Esophagus squamous epithelium (tissue), 4 donors: Measurements from ENCODE around the gene PEAR1.

Source experiments
- POLR2A ChIP-seq, 4 donors: fragments of 450-650 bp; IDR thresholded peaks; one replicate each; pipeline ENCODE4 v1.6.1; 2017; ENCODE audit warnings: antibody characterized with exemption in 4 of 4, mild to moderate bottlenecking in 4 of 4, moderate library complexity in 3 of 4
- TF ChIP-seq, protein P1 (sequence below), 6 experiments: fragments of 450-650 bp in 4 of 6; fragments of 200-600 bp in 2 of 6; sonication (generic) in 2 of 6; IDR thresholded peaks; one replicate each; pipeline ENCODE4 v1.5.1; 2016 to 2019; ENCODE audit warnings: antibody characterized with exemption in 6 of 6, mild to moderate bottlenecking in 4 of 6, moderate library complexity in 4 of 6

DNA sequence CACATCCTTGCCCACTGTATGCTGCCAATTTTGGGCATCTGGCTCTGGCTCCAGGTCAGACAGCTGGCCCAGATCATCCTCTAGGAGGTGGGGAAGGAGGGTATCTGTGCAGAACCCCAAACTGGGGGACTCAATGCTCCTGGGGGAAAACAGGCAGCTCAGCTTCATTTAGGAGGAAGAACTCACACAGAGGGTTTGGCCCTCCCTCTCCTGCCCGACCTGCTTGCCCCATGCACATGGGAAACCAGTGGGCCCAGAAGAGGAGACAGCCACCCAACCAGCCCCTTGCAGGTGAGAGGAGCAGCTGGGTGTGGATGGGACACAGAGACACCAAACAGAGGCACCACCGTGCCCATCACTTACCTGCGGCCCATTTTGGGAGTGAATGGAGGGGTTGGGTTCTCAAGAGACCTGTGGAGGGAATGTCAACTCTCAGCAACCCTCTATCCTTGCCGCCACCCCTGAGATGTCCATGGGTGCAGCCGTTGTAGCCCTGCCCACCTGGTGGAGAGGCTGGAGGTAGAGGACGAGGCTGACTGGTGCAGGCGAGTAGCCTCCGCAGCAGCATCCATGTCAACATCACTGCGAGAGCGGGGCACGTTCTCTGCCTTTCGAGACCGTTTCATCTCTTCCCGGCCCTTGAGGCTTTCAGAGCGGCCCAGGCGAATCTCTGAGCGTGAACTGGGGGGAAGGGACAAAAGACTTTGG, 54.5 kb downstream of the PEAR1 start:
- TF ChIP-seq, protein P1, sequence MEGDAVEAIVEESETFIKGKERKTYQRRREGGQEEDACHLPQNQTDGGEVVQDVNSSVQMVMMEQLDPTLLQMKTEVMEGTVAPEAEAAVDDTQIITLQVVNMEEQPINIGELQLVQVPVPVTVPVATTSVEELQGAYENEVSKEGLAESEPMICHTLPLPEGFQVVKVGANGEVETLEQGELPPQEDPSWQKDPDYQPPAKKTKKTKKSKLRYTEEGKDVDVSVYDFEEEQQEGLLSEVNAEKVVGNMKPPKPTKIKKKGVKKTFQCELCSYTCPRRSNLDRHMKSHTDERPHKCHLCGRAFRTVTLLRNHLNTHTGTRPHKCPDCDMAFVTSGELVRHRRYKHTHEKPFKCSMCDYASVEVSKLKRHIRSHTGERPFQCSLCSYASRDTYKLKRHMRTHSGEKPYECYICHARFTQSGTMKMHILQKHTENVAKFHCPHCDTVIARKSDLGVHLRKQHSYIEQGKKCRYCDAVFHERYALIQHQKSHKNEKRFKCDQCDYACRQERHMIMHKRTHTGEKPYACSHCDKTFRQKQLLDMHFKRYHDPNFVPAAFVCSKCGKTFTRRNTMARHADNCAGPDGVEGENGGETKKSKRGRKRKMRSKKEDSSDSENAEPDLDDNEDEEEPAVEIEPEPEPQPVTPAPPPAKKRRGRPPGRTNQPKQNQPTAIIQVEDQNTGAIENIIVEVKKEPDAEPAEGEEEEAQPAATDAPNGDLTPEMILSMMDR (IDR thresholded peaks at IDR 0.05) = no peak
- no peak for TF ChIP-seq POLR2A (IDR thresholded peaks at IDR 0.05)
